GM21390 (cell line): ENCODE results near the gene GLG1.
"Not testable (repeated sequence)": the region's sequence is repeated elsewhere in the genome, so short reads cannot be mapped to it uniquely, and the experiment has no call there.

Source experiments
- ATAC-seq: cut with Tn5 transposase; IDR thresholded peaks from one replicate; pipeline ENCODE4 v1.9.1; 2021; ENCODE audit not compliant: unreplicated experiment

Gene GLG1

DNA sequence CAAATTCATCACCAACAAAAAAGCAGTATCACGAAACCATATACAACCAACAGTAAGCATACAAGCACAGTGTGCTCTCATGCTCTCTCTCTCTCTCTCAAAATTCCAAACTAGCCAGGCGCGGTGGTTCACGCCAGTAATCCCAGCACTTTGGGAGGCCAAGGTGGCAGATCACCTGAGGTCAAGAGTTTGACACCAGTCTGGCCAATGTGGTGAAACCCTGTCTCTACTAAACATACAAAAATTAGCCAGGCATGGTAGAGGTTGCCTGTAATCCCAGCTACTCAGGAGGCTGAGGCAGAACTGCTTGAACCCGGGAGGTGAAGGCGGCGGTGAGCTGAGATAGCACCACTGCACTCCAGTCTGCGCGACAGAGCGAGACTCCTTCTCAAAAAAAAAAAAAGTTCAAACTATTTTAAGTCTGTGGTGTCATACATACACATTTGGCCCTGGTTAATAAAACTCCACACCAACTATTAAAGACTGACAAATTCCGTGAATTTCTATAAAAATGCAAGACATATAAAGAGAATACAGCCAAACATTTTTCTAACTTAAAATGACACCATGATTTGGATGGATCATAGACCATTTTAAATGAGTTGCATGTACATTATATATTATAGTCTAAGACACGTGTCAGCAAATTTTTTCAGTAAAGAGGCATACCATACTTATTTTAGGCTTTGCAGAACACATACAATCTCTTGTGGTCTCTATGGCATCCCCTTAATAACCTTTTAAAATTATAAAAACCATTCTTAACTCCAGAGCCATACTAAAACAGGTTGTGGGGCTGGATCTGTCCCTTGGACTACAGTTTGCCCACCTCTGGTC lies 30.9 kb downstream of the GLG1 start:
- no peak for ATAC-seq

DNA sequence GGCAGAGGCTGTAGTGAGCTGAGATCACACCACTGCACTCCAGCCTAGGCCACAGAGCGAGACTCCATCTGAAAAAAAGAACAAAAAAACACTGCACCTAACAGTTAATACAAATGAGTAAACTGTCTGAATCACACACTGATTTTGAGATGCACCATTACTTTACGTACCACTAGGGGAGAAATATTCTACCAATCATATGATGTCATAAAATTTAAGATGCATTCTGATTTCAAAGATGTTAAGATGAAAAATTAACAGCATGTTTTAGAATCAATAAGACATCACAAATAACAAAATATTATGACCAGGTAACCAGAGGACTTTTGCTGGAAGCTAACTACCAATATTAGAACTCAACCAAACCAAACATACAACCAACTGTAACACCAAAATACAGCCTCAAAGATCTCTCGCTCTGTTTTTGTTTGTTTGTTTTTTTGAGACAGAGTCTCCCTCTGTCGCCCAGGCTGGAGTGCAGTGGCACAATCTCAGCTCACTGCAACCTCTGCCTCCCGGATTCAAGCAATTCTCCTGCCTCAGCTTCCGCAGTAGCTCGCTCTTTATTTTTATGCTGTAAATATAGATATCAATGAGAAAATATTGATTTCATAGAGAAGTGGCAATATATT lies 31.6 kb downstream of the GLG1 start:
- ATAC-seq, result no peak

DNA sequence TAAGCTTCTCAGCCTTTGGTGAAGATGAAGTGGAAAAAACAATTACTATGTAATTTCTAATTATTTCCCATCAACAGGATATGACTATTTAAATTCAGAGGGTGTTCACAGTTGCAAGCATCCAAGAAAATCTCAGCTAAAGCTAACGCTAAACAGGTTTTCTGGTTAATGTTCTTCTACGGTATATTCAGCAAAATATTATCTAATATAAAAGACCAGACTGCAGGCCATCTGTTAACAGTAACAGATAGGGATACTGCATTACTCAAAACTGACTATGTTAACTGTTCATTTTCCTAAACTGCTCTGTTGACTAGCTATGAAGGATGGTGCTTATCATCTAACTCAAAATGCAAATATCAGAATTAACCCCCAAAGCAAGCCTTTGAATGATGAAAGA lies 32.8 kb downstream of the GLG1 start:
- ATAC-seq, result no peak

DNA sequence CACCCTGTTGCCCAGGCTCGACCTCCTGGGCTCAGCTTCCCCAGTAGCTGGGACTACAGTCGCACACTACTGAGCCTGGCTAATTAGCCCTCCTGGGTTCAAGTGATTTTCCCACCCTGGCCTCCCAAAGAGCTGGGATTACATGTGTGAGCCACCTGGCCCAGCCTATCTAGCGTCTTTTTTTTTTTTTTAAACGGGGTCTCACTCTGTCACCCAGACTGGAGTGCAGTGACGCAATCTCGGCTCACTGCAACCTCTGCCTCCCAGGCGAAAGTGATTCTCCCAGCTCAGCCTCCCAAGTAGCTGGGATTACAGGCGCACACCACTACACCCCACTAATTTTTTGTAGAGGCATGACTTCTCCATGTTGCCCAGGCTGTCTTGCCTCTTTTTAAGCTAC lies 33.3 kb downstream of the GLG1 start:
- ATAC-seq, result no peak

DNA sequence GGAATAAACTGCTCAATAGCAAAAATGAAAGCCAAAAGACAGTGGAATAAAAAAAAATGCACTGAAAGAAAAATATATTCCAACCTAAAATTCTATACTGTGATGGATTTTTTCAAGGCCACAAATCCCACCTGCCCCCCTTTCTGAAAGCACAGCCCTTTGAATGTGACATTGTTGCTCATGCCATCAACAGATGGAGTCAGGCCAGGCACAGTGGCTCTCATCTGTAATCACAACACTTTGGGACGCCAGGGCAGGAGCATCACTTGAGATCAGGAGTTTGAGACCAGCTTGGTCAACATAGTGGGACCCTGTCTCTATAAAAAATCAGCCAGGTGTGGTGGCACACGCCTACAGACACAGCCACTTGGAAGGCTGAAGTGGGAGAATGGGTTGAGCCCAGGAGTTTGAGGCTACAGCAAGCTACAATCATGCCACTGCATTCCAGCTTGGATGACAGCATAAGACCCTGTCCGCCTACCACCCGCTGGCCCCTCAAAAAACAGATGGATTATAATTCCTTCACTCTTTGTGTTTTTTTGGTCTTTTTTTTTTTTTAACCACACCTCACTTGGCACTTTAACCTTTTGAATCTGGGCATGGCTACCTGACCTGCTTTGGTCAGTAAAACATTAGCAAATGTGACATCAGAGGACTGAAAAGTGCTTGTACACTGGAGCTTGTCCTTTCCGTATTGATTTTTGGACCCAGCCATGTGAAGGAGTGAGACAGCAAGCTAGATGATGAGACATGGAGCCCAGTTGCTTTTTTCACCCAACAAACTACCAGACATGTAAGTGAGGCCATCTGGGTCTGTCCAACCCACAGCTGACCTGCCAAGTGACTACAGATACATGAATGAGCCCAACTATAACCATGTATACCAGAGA lies 36.3 kb downstream of the GLG1 start:
- no peak for ATAC-seq

DNA sequence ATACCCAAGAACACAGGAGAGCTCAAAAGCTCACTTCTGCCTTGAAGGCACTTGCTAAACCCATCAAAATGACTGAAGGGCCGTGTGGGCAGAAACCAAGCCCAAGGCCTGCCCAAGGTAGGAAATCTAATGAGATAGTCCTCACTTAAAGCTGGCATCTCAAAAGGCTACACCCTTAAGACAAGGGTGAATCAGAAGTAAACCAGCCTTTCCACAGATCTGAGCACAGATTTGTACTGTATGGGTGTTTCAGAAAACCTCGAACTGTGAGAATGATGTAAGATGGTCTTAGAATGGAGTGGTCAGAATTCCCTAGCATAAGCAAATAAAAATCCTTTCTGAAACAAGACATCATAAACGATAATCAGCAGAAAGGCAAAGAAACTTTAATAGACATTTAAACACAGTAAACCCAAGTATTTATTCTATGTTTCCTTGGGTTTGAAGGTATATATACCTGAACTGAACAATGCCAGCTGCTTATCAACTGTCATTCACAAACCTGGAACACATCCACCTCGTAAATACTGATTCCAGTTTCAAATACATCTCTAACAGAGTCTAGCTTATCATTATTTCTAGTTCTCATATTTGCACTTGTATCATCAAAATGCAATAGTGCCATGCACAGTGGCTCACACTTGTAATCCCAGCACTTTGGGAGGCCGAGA lies 37.8 kb downstream of the GLG1 start:
- no peak for ATAC-seq

DNA sequence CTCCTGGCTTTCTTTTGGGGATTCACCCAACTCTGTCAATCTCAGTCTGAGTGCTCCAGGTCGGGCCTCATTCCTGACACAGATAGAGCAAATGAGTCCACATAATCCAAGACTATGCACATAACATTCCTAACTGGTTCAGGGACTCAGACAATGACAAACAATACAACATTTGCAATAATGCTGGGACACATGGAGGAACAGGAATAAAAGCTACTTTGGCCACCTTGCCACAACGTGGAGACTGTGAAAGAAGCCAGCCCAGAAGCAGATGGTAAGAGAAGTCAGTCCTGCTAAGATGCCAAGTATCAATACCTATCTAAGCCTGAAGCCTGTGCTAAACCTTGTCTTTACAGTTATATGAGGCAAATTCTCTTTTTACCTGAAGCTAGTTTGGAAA lies 39.0 kb downstream of the GLG1 start:
- no peak for ATAC-seq

DNA sequence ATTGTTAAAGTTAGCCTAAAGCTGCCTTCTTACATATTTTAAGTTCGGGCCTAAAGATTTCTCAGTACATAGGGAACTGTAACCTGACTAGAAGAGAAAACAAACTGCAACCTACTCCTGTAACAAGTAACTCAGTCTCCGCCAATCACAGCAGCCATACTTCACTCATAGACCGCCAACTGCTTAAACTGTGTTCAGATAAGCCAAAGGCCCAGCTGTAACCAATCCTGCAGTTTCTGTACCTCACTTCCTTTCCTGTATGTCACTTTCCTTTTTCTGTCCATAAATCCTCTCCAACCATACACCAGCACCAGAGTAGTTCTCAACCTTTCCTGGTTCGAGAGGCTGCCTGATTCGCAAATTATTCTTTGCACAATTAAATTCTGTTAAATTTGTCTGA lies 41.5 kb downstream of the GLG1 start:
- no peak for ATAC-seq

DNA sequence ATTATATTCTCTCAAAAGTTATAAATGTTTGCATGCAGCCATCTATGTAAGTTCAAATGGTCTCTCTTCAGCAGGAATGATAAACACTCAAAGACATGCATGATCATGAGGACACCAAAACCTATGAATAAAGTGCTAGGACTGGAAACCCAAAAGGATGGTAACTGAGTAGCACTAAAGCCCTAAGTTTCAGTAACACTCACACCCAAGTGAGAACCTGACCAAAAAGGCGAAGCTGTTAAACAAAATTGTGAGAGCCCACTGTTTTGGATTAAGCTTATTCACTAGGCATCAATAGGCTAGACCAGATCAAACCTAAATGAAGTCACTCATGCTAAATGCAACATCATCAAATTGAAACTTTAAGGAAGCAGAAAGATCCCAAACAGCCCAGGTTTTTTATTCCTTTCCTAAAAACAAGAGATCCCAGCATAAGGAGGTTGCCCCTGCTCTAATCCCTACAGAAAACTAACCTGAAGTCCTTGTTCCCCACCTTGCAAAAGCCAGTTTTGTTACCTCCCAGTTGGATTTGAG lies 42.4 kb downstream of the GLG1 start:
- no peak for ATAC-seq

DNA sequence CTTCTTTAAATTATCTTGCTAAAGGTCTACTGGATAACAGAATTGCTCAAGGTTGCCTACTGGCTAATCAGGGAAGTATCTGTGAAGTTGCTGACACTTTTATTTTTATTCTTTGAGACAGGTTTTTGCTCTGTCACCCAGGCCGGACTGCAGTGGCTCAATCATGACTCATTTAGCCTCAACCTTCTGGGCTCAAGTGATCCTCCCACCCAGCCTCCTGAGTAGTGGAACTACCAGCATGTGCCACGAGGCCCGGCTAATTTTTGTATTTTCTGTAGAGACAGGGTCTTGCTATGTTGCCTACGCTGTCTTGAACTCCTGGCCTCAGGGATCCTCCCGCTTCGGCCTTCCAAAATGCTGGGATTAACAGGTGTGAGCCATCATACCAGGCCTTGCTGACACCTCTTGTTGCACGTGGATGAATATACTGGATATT lies 43.1 kb downstream of the GLG1 start:
- ATAC-seq, result no peak

DNA sequence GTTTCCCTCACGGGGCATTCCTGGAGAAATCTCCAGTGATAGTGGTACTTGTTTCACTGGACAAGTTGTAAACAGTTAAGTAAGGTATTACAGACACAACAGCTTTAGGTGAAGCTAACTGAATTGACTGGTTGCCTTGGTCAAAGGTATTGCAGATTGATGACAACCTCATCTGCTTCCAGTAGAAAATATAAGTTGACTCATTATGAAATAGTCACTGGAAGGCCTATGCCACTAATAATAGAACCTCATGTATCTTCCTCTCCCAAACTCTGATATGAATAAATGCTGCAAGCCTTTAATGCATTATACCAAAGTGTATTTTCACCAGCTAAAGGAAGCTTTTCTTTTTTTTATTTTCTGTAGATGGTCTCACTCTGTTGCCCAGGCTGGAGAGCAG lies 44.8 kb downstream of the GLG1 start:
- ATAC-seq, result no peak

DNA sequence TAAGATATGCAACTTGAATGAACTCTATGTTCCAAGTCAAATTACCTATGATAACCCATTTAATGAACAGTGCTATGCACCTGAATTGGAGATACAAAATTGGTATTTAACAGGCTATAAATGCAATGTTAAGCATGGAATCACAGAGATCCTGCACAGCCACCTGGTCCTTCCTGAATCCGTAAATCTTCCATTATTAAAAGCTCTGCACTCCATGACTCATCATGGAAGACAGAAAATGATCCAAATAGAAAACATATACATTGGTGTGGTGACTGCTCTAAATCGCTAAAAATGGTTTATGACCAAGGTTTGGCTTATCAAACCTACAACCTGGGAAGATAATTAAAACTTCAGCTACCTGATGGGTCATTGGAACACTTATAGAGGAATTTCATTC lies 45.3 kb downstream of the GLG1 start:
- ATAC-seq, result no peak

DNA sequence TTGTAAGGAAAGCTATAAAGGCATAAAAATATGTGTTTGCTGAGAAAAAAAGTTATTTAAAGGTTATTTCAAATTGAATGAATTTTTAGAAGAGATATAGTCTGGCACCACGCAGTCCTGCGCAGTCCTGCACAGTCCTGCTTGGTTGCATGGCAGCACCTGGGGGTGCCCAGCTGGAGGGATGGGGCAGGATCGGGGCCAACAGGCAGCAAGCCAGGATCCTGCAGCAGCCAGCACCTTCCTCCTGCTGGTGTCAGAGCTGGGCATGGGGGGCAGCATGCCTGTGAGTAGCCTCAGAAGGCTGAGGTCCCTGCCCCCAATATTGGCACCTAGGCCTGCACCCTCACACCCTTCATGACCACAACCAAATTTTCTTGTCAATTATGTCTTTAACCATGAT lies 46.0 kb downstream of the GLG1 start:
- ATAC-seq, result no peak

DNA sequence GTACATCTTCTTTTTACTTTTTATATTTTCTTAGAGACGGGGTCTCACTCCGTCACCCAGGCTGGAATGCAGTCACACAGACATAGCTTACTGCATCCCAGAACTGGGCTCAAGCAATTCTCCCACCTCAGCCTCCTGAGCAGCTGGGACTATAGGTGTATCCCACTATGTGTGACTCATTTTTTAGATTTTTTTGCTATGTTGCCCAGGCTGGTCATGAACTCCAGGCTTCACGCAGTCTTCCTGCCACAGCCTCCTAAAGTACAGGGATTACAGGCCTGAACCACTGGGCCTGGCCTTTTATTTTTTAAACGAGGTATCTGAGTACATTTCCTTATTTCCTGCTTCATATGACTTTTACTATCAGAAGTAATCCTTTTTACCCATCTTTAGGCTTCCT lies 48.0 kb downstream of the GLG1 start:
- no peak for ATAC-seq

DNA sequence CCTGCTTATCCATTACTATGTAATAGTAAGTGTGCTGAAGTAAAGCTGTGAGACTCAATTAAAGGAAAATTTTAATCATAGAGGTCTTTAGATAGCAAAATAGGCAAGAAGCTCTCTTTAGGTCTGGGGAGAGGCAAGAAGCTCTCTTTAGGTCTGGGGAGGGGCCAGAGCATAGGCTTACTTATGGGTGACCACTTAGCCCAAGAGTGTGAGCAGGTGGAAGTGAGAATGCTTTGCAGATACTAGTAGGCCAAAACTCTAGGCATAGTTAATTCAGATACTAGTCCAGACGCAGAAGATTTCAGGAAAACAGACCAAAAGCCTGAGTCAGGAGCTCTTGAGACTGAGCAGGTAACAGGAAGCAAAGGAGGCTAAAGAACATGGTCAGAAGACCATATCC lies 49.6 kb downstream of the GLG1 start:
- ATAC-seq, result no peak

DNA sequence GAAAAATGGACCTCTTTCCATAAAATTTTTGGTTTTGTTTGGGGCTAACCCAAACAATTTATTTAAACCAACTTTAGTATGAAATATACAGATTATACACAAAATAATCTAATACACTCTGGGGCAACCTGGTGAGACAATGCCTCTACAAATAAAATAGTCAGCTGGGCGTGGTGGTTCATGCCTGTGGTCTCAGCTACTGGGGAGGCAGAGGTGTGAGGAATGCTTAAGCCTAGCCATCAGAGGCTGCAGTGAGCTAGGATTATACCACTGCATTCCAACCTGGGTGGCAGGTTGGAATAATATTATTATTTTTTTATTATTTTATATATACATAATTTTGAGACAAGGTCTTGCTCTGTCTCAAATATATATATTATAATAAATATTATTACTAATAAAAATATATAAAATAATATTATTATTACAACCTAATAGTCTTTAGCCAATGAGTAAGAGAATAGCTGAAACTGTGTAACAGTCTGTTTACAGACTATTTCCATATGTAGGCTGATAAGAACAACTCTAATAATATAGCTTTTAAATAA lies 50.5 kb downstream of the GLG1 start:
- no peak for ATAC-seq

DNA sequence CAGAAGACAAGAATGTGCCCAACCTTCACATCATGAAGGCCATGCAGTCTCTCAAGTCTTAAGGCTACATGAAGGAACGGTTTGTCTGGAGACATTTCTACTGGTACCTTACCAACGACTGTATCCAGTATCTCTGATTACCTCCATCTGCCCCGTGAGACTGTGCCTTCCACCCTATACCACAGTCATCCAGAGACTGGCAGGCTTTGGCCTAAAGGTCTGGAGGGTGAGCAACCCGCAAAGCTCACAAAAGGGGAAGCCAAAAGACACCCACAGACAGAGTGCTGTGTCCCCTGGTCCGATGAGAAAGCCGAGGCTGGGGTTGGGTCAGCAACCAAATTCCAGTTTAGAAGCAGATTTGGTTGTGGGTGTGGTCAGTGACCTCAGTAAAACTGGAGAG lies 54.6 kb downstream of the GLG1 start:
- not testable (repeated sequence) for ATAC-seq

DNA sequence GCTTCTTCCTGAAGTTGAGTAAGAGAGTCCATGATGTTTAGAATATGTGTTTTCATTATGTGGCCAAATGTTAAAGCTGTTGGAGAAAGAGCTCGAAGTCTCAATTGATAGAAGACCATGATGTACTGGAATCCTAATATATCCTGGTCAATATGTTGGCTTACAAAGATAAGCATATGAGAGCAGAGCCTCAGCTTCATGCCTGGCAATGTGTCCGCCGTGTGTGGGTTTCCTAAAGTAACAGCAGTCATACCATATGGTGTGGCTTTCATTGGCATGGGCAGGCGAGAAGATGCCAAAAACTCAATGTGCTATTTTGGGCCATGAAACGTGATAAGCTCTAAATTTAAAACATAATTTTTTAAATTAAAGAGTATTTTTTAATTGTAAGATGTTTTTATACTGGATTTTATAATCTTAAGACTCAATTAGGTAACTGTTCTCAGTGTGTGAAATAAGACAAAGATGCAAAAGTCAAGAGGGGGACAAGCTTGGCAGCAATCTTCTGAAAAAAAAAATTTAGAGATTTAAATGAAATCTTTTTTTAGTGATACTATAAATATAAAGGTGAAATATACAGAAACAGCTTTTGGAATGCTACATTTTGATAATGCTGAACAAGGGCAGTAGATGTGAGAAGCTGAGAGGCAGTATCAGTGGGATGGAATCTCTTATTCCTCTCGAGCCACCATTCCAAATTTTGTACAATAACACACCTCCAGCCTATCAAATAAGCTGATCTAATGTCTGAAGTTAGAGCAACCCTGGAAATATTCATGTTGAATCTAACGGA lies 56.5 kb downstream of the GLG1 start:
- ATAC-seq, result not testable (repeated sequence)

DNA sequence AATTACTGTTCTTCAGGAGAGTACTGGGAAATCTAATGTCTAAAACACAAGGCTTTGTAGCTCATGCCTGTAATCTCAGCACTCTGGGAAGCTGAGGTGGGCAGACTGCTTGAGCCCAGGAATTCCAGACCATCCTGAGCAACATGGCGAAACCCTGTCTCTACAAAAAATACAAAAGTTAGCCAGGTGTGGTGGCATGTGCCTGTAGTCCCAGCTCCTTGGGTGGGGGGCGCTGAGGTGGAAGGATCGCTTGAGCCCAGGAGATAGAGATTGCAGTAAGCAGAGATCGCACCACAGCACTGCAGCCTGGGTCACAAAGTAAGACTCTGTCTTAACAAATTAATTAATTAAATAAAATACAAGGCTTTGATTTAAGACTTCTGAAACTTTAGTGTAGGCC lies 60.8 kb downstream of the GLG1 start:
- not testable (repeated sequence) for ATAC-seq
